Fibroblast of skin of left biceps (primary cell): ENCODE data around the gene PARVA.

Source experiments
- DNase-seq, 2 experiments: peaks; one replicate each; pipeline ENCODE4 v3.0.0-alpha.2; 2013; ENCODE audit warnings: low read depth in 2 of 2

Gene PARVA

GRCh38 chr11:12556155-12556554 is 178.8 kb downstream of the PARVA start:
- no peak for DNase-seq

- peak; percentile 97 for DNase-seq
Observed at GRCh38 chr11:12556788-12557384, 179.5 kb downstream of the PARVA start.

GRCh38 chr11:12559011-12559410 is 181.6 kb downstream of the PARVA start:
- no peak for DNase-seq

GRCh38 chr11:12560362-12560761 is 183.0 kb downstream of the PARVA start:
- DNase-seq, result no peak

- DNase-seq, result no peak
Observed at GRCh38 chr11:12560861-12561260, 183.5 kb downstream of the PARVA start.

GRCh38 chr11:12564012-12564411 is 186.6 kb downstream of the PARVA start:
- no peak for DNase-seq

- no peak for DNase-seq
Observed at GRCh38 chr11:12565406-12565805, 188.0 kb downstream of the PARVA start.

GRCh38 chr11:12567746-12568460 is 190.5 kb downstream of the PARVA start:
- DNase-seq, result no peak

GRCh38 chr11:12569499-12570425 is 192.4 kb downstream of the PARVA start:
- DNase-seq, result peak; percentile 46 to 47

- DNase-seq, result no peak
Observed at GRCh38 chr11:12573707-12574485, 196.5 kb downstream of the PARVA start.

- DNase-seq, result no peak
Observed at GRCh38 chr11:12577725-12578644, 200.6 kb downstream of the PARVA start.

GRCh38 chr11:12581416-12581815 is 204.0 kb downstream of the PARVA start:
- no peak for DNase-seq

GRCh38 chr11:12581923-12582322 is 204.6 kb downstream of the PARVA start:
- DNase-seq, result no peak
